H9 (cell line): ENCODE results near the gene DNAJC5. TPM values are rescaled to one million over a fixed set of nuclear protein-coding genes. Genes with fewer than 3 reads are reported as not detected.

Experiments
- DNase-seq: peaks from one replicate; pipeline ENCODE4 v3.0.0-alpha.2; 2017
- H2AFZ ChIP-seq: one replicate; pipeline ENCODE4 v1.6.1; 2013; ENCODE audit warnings: mild to moderate bottlenecking, low read length, control low read depth, moderate library complexity
- H2AK5ac ChIP-seq: 2 replicates; pipeline ENCODE4 v1.6.1; 2013; ENCODE audit warnings: low read length, control low read depth, mixed read lengths; ENCODE audit not compliant: insufficient read length
- H2BK120ac ChIP-seq: one replicate; pipeline ENCODE4 v1.6.1; 2013; ENCODE audit warnings: low read depth, mild to moderate bottlenecking, low read length, control low read depth, inconsistent platforms; ENCODE audit not compliant: poor library complexity, severe bottlenecking
- H2BK12ac ChIP-seq: 2 replicates; pipeline ENCODE4 v1.6.1; 2013; ENCODE audit warnings: low read length, control low read depth, mixed read lengths, low read depth; ENCODE audit not compliant: insufficient read length
- H2BK15ac ChIP-seq: 2 replicates; pipeline ENCODE4 v1.6.1; 2013; ENCODE audit warnings: low read depth, low read length, control low read depth
- H2BK20ac ChIP-seq: one replicate; pipeline ENCODE4 v1.6.1; 2013; ENCODE audit warnings: low read depth, mild to moderate bottlenecking, low read length, control low read depth, inconsistent platforms; ENCODE audit not compliant: poor library complexity, severe bottlenecking
- H2BK5ac ChIP-seq: 2 replicates; pipeline ENCODE4 v1.6.1; 2013; ENCODE audit warnings: low read length, control low read depth, mixed read lengths; ENCODE audit not compliant: insufficient read length
- H3K14ac ChIP-seq: 2 replicates; pipeline ENCODE4 v1.6.1; 2013; ENCODE audit warnings: low read length, control low read depth; ENCODE audit not compliant: insufficient read depth
- H3K18ac ChIP-seq: 2 replicates; pipeline ENCODE4 v1.6.1; 2013; ENCODE audit warnings: low read depth, mild to moderate bottlenecking, mixed read lengths, low read length, control low read depth; ENCODE audit not compliant: insufficient read length
- H3K23ac ChIP-seq: 2 replicates; pipeline ENCODE4 v1.6.1; 2013; ENCODE audit warnings: low read length, control low read depth, mixed read lengths, low read depth; ENCODE audit not compliant: insufficient read length
- H3K23me2 ChIP-seq: 2 replicates; pipeline ENCODE4 v1.6.1; 2013; ENCODE audit warnings: low read depth, mild to moderate bottlenecking, mixed read lengths, low read length, control low read depth; ENCODE audit not compliant: insufficient read length, poor library complexity, severe bottlenecking
- H3K27ac ChIP-seq: 2 replicates; pipeline ENCODE4 v1.5.1; 2013; ENCODE audit warnings: low read length, control low read depth, mixed read lengths, low read depth; ENCODE audit not compliant: insufficient read length
- H3K27me3 ChIP-seq: 2 replicates; pipeline ENCODE4 v1.6.1; 2013; ENCODE audit warnings: low read length, control low read depth, inconsistent platforms; ENCODE audit not compliant: insufficient read depth
- H3K4ac ChIP-seq: 2 replicates; pipeline ENCODE4 v1.6.1; 2013; ENCODE audit warnings: low read depth, mild to moderate bottlenecking, control low read depth, inconsistent platforms, low read length, moderate library complexity
- H3K4me1 ChIP-seq: 2 replicates; pipeline ENCODE4 v1.6.1; 2013; ENCODE audit warnings: low read length, control low read depth, inconsistent platforms; ENCODE audit not compliant: insufficient read depth
- H3K4me2 ChIP-seq: 2 replicates; pipeline ENCODE4 v1.6.1; 2013; ENCODE audit warnings: low read length, control low read depth, mixed read lengths; ENCODE audit not compliant: insufficient read length, insufficient read depth
- H3K56ac ChIP-seq: 2 replicates; pipeline ENCODE4 v1.6.1; 2013; ENCODE audit warnings: low read depth, mild to moderate bottlenecking, mixed read lengths, low read length, control low read depth; ENCODE audit not compliant: insufficient read length
- H3K79me1 ChIP-seq: 2 replicates; pipeline ENCODE4 v1.6.1; 2013; ENCODE audit warnings: low read depth, mild to moderate bottlenecking, moderate library complexity, low read length, control low read depth, inconsistent platforms; ENCODE audit not compliant: insufficient read depth, poor library complexity, severe bottlenecking
- H3K79me2 ChIP-seq: 2 replicates; pipeline ENCODE4 v1.6.1; 2013; ENCODE audit warnings: low read length, control low read depth, inconsistent platforms; ENCODE audit not compliant: insufficient read depth
- H3K9ac ChIP-seq: 2 replicates; pipeline ENCODE4 v1.6.1; 2013; ENCODE audit warnings: low read length, control low read depth, mixed read lengths; ENCODE audit not compliant: insufficient read length; ENCODE audit errors: extremely low read depth
- H3K9me3 ChIP-seq: one replicate; pipeline ENCODE4 v1.6.1; 2013; ENCODE audit warnings: low read depth, low read length, inconsistent platforms; ENCODE audit not compliant: control insufficient read depth
- H3T11ph ChIP-seq: one replicate; pipeline ENCODE4 v1.6.1; 2013; ENCODE audit warnings: mild to moderate bottlenecking, low read length, control low read depth, inconsistent platforms
- H4K20me1 ChIP-seq: one replicate; pipeline ENCODE4 v1.6.1; 2013; ENCODE audit not compliant: control insufficient read depth, insufficient read length, insufficient read depth
- H4K5ac ChIP-seq: 2 replicates; pipeline ENCODE4 v1.6.1; 2013; ENCODE audit warnings: low read depth, mild to moderate bottlenecking, mixed read lengths, low read length, control low read depth; ENCODE audit not compliant: insufficient read length
- H4K8ac ChIP-seq: replicated peaks from 2 replicates; pipeline ENCODE4 v1.6.1; 2013; ENCODE audit warnings: low read length, control low read depth, mixed read lengths, low read depth; ENCODE audit not compliant: insufficient read length
- H4K91ac ChIP-seq: 2 replicates; pipeline ENCODE4 v1.6.1; 2013; ENCODE audit warnings: low read depth, mild to moderate bottlenecking, moderate library complexity, mixed read lengths, low read length, control low read depth; ENCODE audit not compliant: insufficient read length
- H3K27ac Mint-ChIP-seq, 3 experiments: 2 replicates in 2 of 3; 3 replicates in 1 of 3; pipeline ENCODE4 v1.8.0; 2020 to 2021; ENCODE audit warnings: mixed read lengths in 3 of 3, mild to moderate bottlenecking in 1 of 3, moderate library complexity in 1 of 3
- H3K27me3 Mint-ChIP-seq: 2 replicates; pipeline ENCODE4 v1.8.0; 2021; ENCODE audit warnings: low read depth, mild to moderate bottlenecking, moderate library complexity, mixed read lengths
- H3K36me3 Mint-ChIP-seq, 3 experiments: 2 replicates in 2 of 3; 3 replicates in 1 of 3; pipeline ENCODE4 v1.8.0; 2020 to 2021; ENCODE audit warnings: low read depth in 3 of 3, mixed read lengths in 3 of 3; ENCODE audit not compliant: insufficient read depth in 1 of 3
- H3K4me1 Mint-ChIP-seq, 2 experiments: 2 replicates each; pipeline ENCODE4 v1.8.0; 2020; ENCODE audit warnings: mixed read lengths in 2 of 2
- H3K4me3 Mint-ChIP-seq, 2 experiments: 2 replicates in 1 of 2; 3 replicates in 1 of 2; pipeline ENCODE4 v1.8.0; 2020 to 2021; ENCODE audit warnings: mild to moderate bottlenecking in 2 of 2, mixed read lengths in 2 of 2, moderate library complexity in 1 of 2
- H3K9me3 Mint-ChIP-seq, 2 experiments: 2 replicates in 1 of 2; 3 replicates in 1 of 2; pipeline ENCODE4 v1.8.0; 2020; ENCODE audit warnings: mild to moderate bottlenecking in 2 of 2, mixed read lengths in 2 of 2, moderate library complexity in 1 of 2
- CTCF ChIP-seq: fragments of 200-600 bp; sonication (generic); conservative IDR thresholded peaks from 3 replicates; pipeline ENCODE4 v1.8.0; 2021; ENCODE audit warnings: antibody characterized with exemption, mild to moderate bottlenecking
- WGBS: extraction: QIAGEN DNeasy Blood & Tissue Kit; methylation state at CpG from one replicate; pipeline ENCODE4 v1.1.7; 2013; ENCODE audit warnings: missing lambda C conversion rate, low lambda C conversion rate, mixed read lengths; ENCODE audit not compliant: insufficient read length; ENCODE audit errors: extremely low coverage; 5-methylcytosine and 5-hydroxymethylcytosine counted together
- total RNA-seq: library from RNA; stranded (reverse); gene quantifications from 2 replicates; pipeline ENCODE4 v1.2.1, GENCODE V29; 2021

The DNAJC5 gene
- total RNA-seq, 1 experiment from 2014 or later = 43.0 TPM

GRCh38 chr20:63930971-63931553 is 36.1 kb downstream of the DNAJC5 start:
- no peak overlapping the region for H2AK5ac ChIP-seq
- no peak overlapping the region for H3K9ac ChIP-seq
- no peaks in the 10 kb centered on the region for H3K79me1 ChIP-seq
- no peak overlapping the region for H3K27ac Mint-ChIP-seq
- no peaks in the 10 kb centered on the region for H3K4me1 ChIP-seq
- H3K14ac ChIP-seq = no peak overlapping the region
- no peak overlapping the region for H3K23ac ChIP-seq
- WGBS = no CpG with 5 or more reads among the region's 37 CpGs
- H4K8ac ChIP-seq = no peak overlapping the region
- peaks cover 35 to 69% (median 68%) of the 10 kb centered on the region in 3 experiments for H3K36me3 Mint-ChIP-seq
- H3K27me3 ChIP-seq = no peaks in the 10 kb centered on the region
- no peak overlapping the region for H3K27ac ChIP-seq
- H4K20me1 ChIP-seq = no peaks in the 10 kb centered on the region
- H3K9me3 ChIP-seq = no peaks in the 10 kb centered on the region
- H3K79me2 ChIP-seq = 0 out of 2 replicates have a peak, but pooled peaks cover 4% of the 10 kb centered on the region
- H3K9me3 Mint-ChIP-seq = no peaks in the 10 kb centered on the region
- no peak overlapping the region for H2BK5ac ChIP-seq
- H2BK120ac ChIP-seq = no peak overlapping the region
- H3K4me2 ChIP-seq = no peak overlapping the region
- H3K27me3 Mint-ChIP-seq = no peaks in the 10 kb centered on the region
- no peak overlapping the region for H2BK20ac ChIP-seq
- H3K4me1 Mint-ChIP-seq = no peaks in the 10 kb centered on the region
- H2BK12ac ChIP-seq = no peak overlapping the region
- no peak for DNase-seq
- H3K4me3 Mint-ChIP-seq = peak overlapping the region in 1 of 2 experiments; percentile 42; a peak in 2 of 5 replicates
- no peak overlapping the region for H2AFZ ChIP-seq
- no peak overlapping the region for H4K5ac ChIP-seq
- H3T11ph ChIP-seq = no peak overlapping the region
- no peaks in the 10 kb centered on the region for H3K23me2 ChIP-seq
- no peak overlapping the region for H3K4ac ChIP-seq
- TF ChIP-seq CTCF = no peak
- H3K18ac ChIP-seq = no peak overlapping the region
- H4K91ac ChIP-seq = no peak overlapping the region
- no peak overlapping the region for H3K56ac ChIP-seq
- H2BK15ac ChIP-seq = no peak overlapping the region
